ENCODE measurements around the gene CAPN14. TPM values are rescaled to one million over a fixed set of nuclear protein-coding genes. Genes with fewer than 3 reads are reported as not detected.

CAPN14 gene
- 0.07 and 0.12 TPM in 2 replicates for total RNA-seq

- intact Hi-C loops (cut with micrococcal nuclease), result no loop called here
- DNase-seq, result no peak
- H3K27ac Mint-ChIP-seq, result no peak within 1 kb of the TSS
- H3K4me1 Mint-ChIP-seq, result peaks cover 25% of the 10 kb centered on the region
- no peaks in the 10 kb centered on the region for H3K9me3 Mint-ChIP-seq
- peaks cover 3% of the 10 kb centered on the region for H3K27me3 Mint-ChIP-seq
- H3K4me3 Mint-ChIP-seq, result no peak within 1 kb of the TSS
- H3K36me3 Mint-ChIP-seq (ENCODE audit: low read depth), result no peaks in the 10 kb centered on the region
These were observed at the start of gene CAPN14 for GRCh38 chr2:31217465-31218200. Gene CAPN14, minus strand, starts transcription at chr2:31217515. Its CDS starts 12,068 bp downstream, at chr2:31205447.

- no peak overlapping the region for H3K4me3 Mint-ChIP-seq
- H3K27me3 Mint-ChIP-seq, result no peaks in the 10 kb centered on the region
- H3K4me1 Mint-ChIP-seq, result no peaks in the 10 kb centered on the region
- no peak overlapping the region for H3K27ac Mint-ChIP-seq
- intact Hi-C loops (cut with micrococcal nuclease), result no loop called here
- no peaks in the 10 kb centered on the region for H3K9me3 Mint-ChIP-seq
- H3K36me3 Mint-ChIP-seq (ENCODE audit: low read depth), result no peaks in the 10 kb centered on the region
- no peak for DNase-seq
These were observed 49.5 kb upstream of the CAPN14 start for GRCh38 chr2:31266804-31267203.

- Mint-ChIP-seq H3K27me3 (no peaks in the 10 kb centered on the region), H3K4me1 (no peaks in the 10 kb centered on the region), H3K4me3 (no peak overlapping the region), H3K27ac (no peak overlapping the region), H3K36me3 (ENCODE audit: low read depth) (no peaks in the 10 kb centered on the region), H3K9me3 (no peaks in the 10 kb centered on the region)
- intact Hi-C loops (cut with micrococcal nuclease), result no loop called here
- no peak for DNase-seq
These were observed 47.9 kb upstream of the CAPN14 start for GRCh38 chr2:31265234-31265633.

- Mint-ChIP-seq H3K27ac (no peak overlapping the region), H3K9me3 (no peaks in the 10 kb centered on the region)
- intact Hi-C loops (cut with micrococcal nuclease), result no loop called here
These were observed 46.4 kb upstream of the CAPN14 start for GRCh38 chr2:31263636-31264190.

GRCh38 chr2:31260870-31261269 lies 43.6 kb upstream of the CAPN14 start:
- no peaks in the 10 kb centered on the region for H3K36me3 Mint-ChIP-seq (ENCODE audit: low read depth)
- intact Hi-C loops (cut with micrococcal nuclease), result no loop called here
- no peak for DNase-seq
- no peaks in the 10 kb centered on the region for H3K27me3 Mint-ChIP-seq
- no peaks in the 10 kb centered on the region for H3K4me1 Mint-ChIP-seq
- H3K9me3 Mint-ChIP-seq, result no peaks in the 10 kb centered on the region
- no peak overlapping the region for H3K27ac Mint-ChIP-seq
- H3K4me3 Mint-ChIP-seq, result no peak overlapping the region

More at GRCh38 chr2:31263636-31264190, 46.4 kb upstream of the CAPN14 start:
- no peaks in the 10 kb centered on the region for H3K4me1 Mint-ChIP-seq
- no peaks in the 10 kb centered on the region for H3K36me3 Mint-ChIP-seq (ENCODE audit: low read depth)
- DNase-seq, result no peak
- no peak overlapping the region for H3K4me3 Mint-ChIP-seq
- H3K27me3 Mint-ChIP-seq, result no peaks in the 10 kb centered on the region

GRCh38 chr2:31259075-31259474 lies 41.8 kb upstream of the CAPN14 start:
- DNase-seq, result no peak
- intact Hi-C loops (cut with micrococcal nuclease), result no loop called here
- Mint-ChIP-seq H3K9me3 (no peaks in the 10 kb centered on the region), H3K36me3 (ENCODE audit: low read depth) (no peaks in the 10 kb centered on the region), H3K27me3 (no peaks in the 10 kb centered on the region), H3K4me3 (no peak overlapping the region), H3K4me1 (no peaks in the 10 kb centered on the region), H3K27ac (no peak overlapping the region)

GRCh38 chr2:31258351-31258750 lies 41.0 kb upstream of the CAPN14 start:
- Mint-ChIP-seq H3K4me1 (no peaks in the 10 kb centered on the region), H3K27me3 (no peaks in the 10 kb centered on the region), H3K4me3 (no peak overlapping the region), H3K36me3 (ENCODE audit: low read depth) (no peaks in the 10 kb centered on the region), H3K9me3 (no peaks in the 10 kb centered on the region), H3K27ac (no peak overlapping the region)
- DNase-seq, result no peak
- intact Hi-C loops (cut with micrococcal nuclease), result no loop called here

- H3K36me3 Mint-ChIP-seq (ENCODE audit: low read depth), result no peaks in the 10 kb centered on the region
- H3K4me3 Mint-ChIP-seq, result no peak overlapping the region
- intact Hi-C loops (cut with micrococcal nuclease), result no loop called here
- no peaks in the 10 kb centered on the region for H3K4me1 Mint-ChIP-seq
- no peaks in the 10 kb centered on the region for H3K27me3 Mint-ChIP-seq
- H3K27ac Mint-ChIP-seq, result no peak overlapping the region
- H3K9me3 Mint-ChIP-seq, result no peaks in the 10 kb centered on the region
- DNase-seq, result no peak
These were observed 39.5 kb upstream of the CAPN14 start for GRCh38 chr2:31256611-31257382.

GRCh38 chr2:31255911-31256571 lies 38.7 kb upstream of the CAPN14 start:
- no peak for DNase-seq
- intact Hi-C loops (cut with micrococcal nuclease), result no loop called here
- Mint-ChIP-seq H3K4me3 (no peak overlapping the region), H3K4me1 (no peaks in the 10 kb centered on the region), H3K27me3 (no peaks in the 10 kb centered on the region), H3K27ac (no peak overlapping the region), H3K9me3 (no peaks in the 10 kb centered on the region), H3K36me3 (ENCODE audit: low read depth) (no peaks in the 10 kb centered on the region)

- Mint-ChIP-seq H3K27ac (no peak overlapping the region), H3K27me3 (no peaks in the 10 kb centered on the region), H3K4me3 (no peak overlapping the region), H3K4me1 (no peaks in the 10 kb centered on the region), H3K36me3 (ENCODE audit: low read depth) (no peaks in the 10 kb centered on the region), H3K9me3 (no peaks in the 10 kb centered on the region)
- no peak for DNase-seq
- intact Hi-C loops (cut with micrococcal nuclease), result no loop called here
These were observed 37.2 kb upstream of the CAPN14 start for GRCh38 chr2:31254237-31255203.

- Mint-ChIP-seq H3K4me3 (no peak overlapping the region), H3K4me1 (no peaks in the 10 kb centered on the region), H3K27ac (no peak overlapping the region), H3K9me3 (no peaks in the 10 kb centered on the region), H3K27me3 (no peaks in the 10 kb centered on the region), H3K36me3 (ENCODE audit: low read depth) (no peaks in the 10 kb centered on the region)
- no peak for DNase-seq
- intact Hi-C loops (cut with micrococcal nuclease), result no loop called here
These were observed 36.2 kb upstream of the CAPN14 start for GRCh38 chr2:31253356-31254131.

GRCh38 chr2:31251851-31252250 lies 34.5 kb upstream of the CAPN14 start:
- H3K36me3 Mint-ChIP-seq (ENCODE audit: low read depth), result no peaks in the 10 kb centered on the region
- H3K4me3 Mint-ChIP-seq, result no peak overlapping the region
- intact Hi-C loops (cut with micrococcal nuclease), result no loop called here
- no peaks in the 10 kb centered on the region for H3K9me3 Mint-ChIP-seq
- H3K27ac Mint-ChIP-seq, result no peak overlapping the region
- H3K27me3 Mint-ChIP-seq, result no peaks in the 10 kb centered on the region
- no peaks in the 10 kb centered on the region for H3K4me1 Mint-ChIP-seq
- DNase-seq, result no peak

All from activated CD4-positive, alpha-beta T cell treated with anti-CD3 and anti-CD28 coated beads, Interleukin-2, amount 10 ng/mL, durations not matched to agents 24 days and 14 days (primary cell).